Karpas-422 (cell line): ENCODE data around the gene AVL9. TPM values are rescaled to one million over a fixed set of nuclear protein-coding genes. Genes with fewer than 3 reads are reported as not detected.

Experiments
- DNase-seq: peaks from one replicate; pipeline ENCODE4 v3.0.0-alpha.2; 2015
- H2AFZ ChIP-seq: fragments of 200-600 bp; sonication (generic); 2 replicates; pipeline ENCODE4 v1.6.1; 2014; ENCODE audit warnings: antibody characterized with exemption, low read length, mixed read lengths
- H3K27ac ChIP-seq: fragments of 200-600 bp; sonication (generic); 2 replicates; pipeline ENCODE4 v1.5.1; 2014; ENCODE audit warnings: mild to moderate bottlenecking, low read length, moderate library complexity
- H3K27me3 ChIP-seq: fragments of 200-600 bp; sonication (generic); 2 replicates; pipeline ENCODE4 v1.6.1; 2014; ENCODE audit warnings: low read length, mixed read lengths
- H3K36me3 ChIP-seq: fragments of 200-600 bp; sonication (generic); 2 replicates; pipeline ENCODE4 v1.6.1; 2014; ENCODE audit warnings: low read length, mixed read lengths; ENCODE audit not compliant: insufficient read depth
- H3K4me1 ChIP-seq: fragments of 200-600 bp; sonication (generic); 2 replicates; pipeline ENCODE4 v1.6.1; 2014; ENCODE audit warnings: mild to moderate bottlenecking, low read length, mixed read lengths
- H3K4me2 ChIP-seq: fragments of 200-600 bp; sonication (generic); 2 replicates; pipeline ENCODE4 v1.6.1; 2014; ENCODE audit warnings: low read length, low read depth, mild to moderate bottlenecking; ENCODE audit not compliant: poor library complexity, severe bottlenecking
- H3K4me3 ChIP-seq: fragments of 200-600 bp; sonication (generic); 2 replicates; pipeline ENCODE4 v1.5.1; 2014; ENCODE audit warnings: mild to moderate bottlenecking, antibody characterized with exemption, low read length, mixed read lengths
- H3K79me2 ChIP-seq: fragments of 200-600 bp; sonication (generic); 2 replicates; pipeline ENCODE4 v1.6.1; 2014; ENCODE audit warnings: mild to moderate bottlenecking, low read length, mixed read lengths
- H3K9ac ChIP-seq: fragments of 200-600 bp; sonication (generic); 2 replicates; pipeline ENCODE4 v1.6.0; 2014; ENCODE audit warnings: low read length
- H3K9me2 ChIP-seq: fragments of 200-600 bp; sonication (generic), shearing (Covaris generic); replicated peaks from 2 replicates; pipeline ENCODE4 v1.6.0; 2014; ENCODE audit warnings: mild to moderate bottlenecking, low read length, moderate library complexity; ENCODE audit not compliant: insufficient read depth
- H3K9me3 ChIP-seq: fragments of 300-700, 200-600 bp; sonication (generic); 2 replicates; pipeline ENCODE4 v1.6.1; 2014; ENCODE audit warnings: low read length, mixed read lengths
- H4K20me1 ChIP-seq: fragments of 200-600 bp; sonication (generic); 2 replicates; pipeline ENCODE4 v1.6.1; 2014; ENCODE audit warnings: mild to moderate bottlenecking, antibody characterized with exemption, low read length, low read depth; ENCODE audit not compliant: insufficient read depth
- total RNA-seq: library from RNA; depleted of rRNA; stranded (reverse); fragments of >200 nt; shearing (Covaris generic); gene quantifications from 2 replicates; pipeline ENCODE4 v1.2.3, GENCODE V29; 2014; ENCODE audit warnings: low replicate concordance

Gene AVL9
- total RNA-seq, 1 experiment from 2014 or later = 41.4 TPM

- H3K4me3 ChIP-seq = no peak overlapping the region
- H4K20me1 ChIP-seq = peaks cover 3% of the 10 kb centered on the region; the same call in 1 of the 2 replicates
- H3K9ac ChIP-seq = no peak overlapping the region
- DNase-seq = no peak
- H3K9me2 ChIP-seq = no peaks in the 10 kb centered on the region; the same call in 1 of the 2 replicates
- H3K27me3 ChIP-seq = no peaks in the 10 kb centered on the region
- H3K79me2 ChIP-seq = peaks cover 95% of the 10 kb centered on the region
- no peaks in the 10 kb centered on the region for H3K9me3 ChIP-seq
- no peak overlapping the region for H3K27ac ChIP-seq
- no peak overlapping the region for H2AFZ ChIP-seq
- H3K36me3 ChIP-seq = no peaks in the 10 kb centered on the region
- no peak overlapping the region for H3K4me2 ChIP-seq
- no peaks in the 10 kb centered on the region for H3K4me1 ChIP-seq
These were observed 37.4 kb downstream of the AVL9 start for GRCh38 chr7:32532716-32533115.

GRCh38 chr7:32533276-32534029 lies 38.2 kb downstream of the AVL9 start:
- H3K9ac ChIP-seq = no peak overlapping the region
- no peaks in the 10 kb centered on the region for H3K36me3 ChIP-seq
- no peak overlapping the region for H3K4me2 ChIP-seq
- H3K9me3 ChIP-seq = no peaks in the 10 kb centered on the region
- no peak overlapping the region for H3K27ac ChIP-seq
- H4K20me1 ChIP-seq = peaks cover 3% of the 10 kb centered on the region; the same call in 1 of the 2 replicates
- DNase-seq = no peak
- no peak overlapping the region for H3K4me3 ChIP-seq
- H3K79me2 ChIP-seq = peaks cover 95% of the 10 kb centered on the region
- no peaks in the 10 kb centered on the region; the same call in 1 of the 2 replicates for H3K9me2 ChIP-seq
- no peaks in the 10 kb centered on the region for H3K4me1 ChIP-seq
- no peak overlapping the region for H2AFZ ChIP-seq
- H3K27me3 ChIP-seq = no peaks in the 10 kb centered on the region

- no peak for DNase-seq
- Histone ChIP-seq H4K20me1 (peaks cover 3% of the 10 kb centered on the region; the same call in 1 of the 2 replicates), H3K36me3 (no peaks in the 10 kb centered on the region)
These were observed 39.9 kb downstream of the AVL9 start for GRCh38 chr7:32535162-32535702.

GRCh38 chr7:32536016-32536415 lies 40.7 kb downstream of the AVL9 start:
- no peak overlapping the region for H3K4me3 ChIP-seq
- no peak overlapping the region for H3K4me2 ChIP-seq
- H3K27ac ChIP-seq = no peak overlapping the region
- no peaks in the 10 kb centered on the region; the same call in 1 of the 2 replicates for H3K9me2 ChIP-seq
- H3K9me3 ChIP-seq = no peaks in the 10 kb centered on the region
- H4K20me1 ChIP-seq = peaks cover 3% of the 10 kb centered on the region; the same call in 1 of the 2 replicates
- H3K4me1 ChIP-seq = no peaks in the 10 kb centered on the region
- no peak overlapping the region for H3K9ac ChIP-seq
- peaks cover 96% of the 10 kb centered on the region for H3K79me2 ChIP-seq
- no peaks in the 10 kb centered on the region for H3K36me3 ChIP-seq
- H3K27me3 ChIP-seq = no peaks in the 10 kb centered on the region
- no peak overlapping the region for H2AFZ ChIP-seq
- DNase-seq = no peak

More at GRCh38 chr7:32535162-32535702, 39.9 kb downstream of the AVL9 start:
- H3K9me2 ChIP-seq = no peaks in the 10 kb centered on the region; the same call in 1 of the 2 replicates
- no peak overlapping the region for H3K9ac ChIP-seq
- H3K4me1 ChIP-seq = no peaks in the 10 kb centered on the region
- H3K79me2 ChIP-seq = peaks cover 98% of the 10 kb centered on the region
- H3K9me3 ChIP-seq = no peaks in the 10 kb centered on the region
- H3K4me2 ChIP-seq = no peak overlapping the region
- H2AFZ ChIP-seq = no peak overlapping the region
- H3K4me3 ChIP-seq = no peak overlapping the region
- H3K27ac ChIP-seq = no peak overlapping the region
- H3K27me3 ChIP-seq = no peaks in the 10 kb centered on the region

- Histone ChIP-seq H3K36me3 (no peaks in the 10 kb centered on the region), H4K20me1 (peaks cover 3% of the 10 kb centered on the region; the same call in 1 of the 2 replicates), H3K9me2 (no peaks in the 10 kb centered on the region; the same call in 1 of the 2 replicates), H3K4me2 (no peak overlapping the region), H3K27ac (no peak overlapping the region), H3K27me3 (no peaks in the 10 kb centered on the region), H3K79me2 (peaks cover 94% of the 10 kb centered on the region), H3K9ac (no peak overlapping the region), H3K9me3 (no peaks in the 10 kb centered on the region), H3K4me1 (no peaks in the 10 kb centered on the region), H3K4me3 (no peak overlapping the region), H2AFZ (no peak overlapping the region)
- DNase-seq = no peak
These were observed 41.3 kb downstream of the AVL9 start for GRCh38 chr7:32536585-32536984.

GRCh38 chr7:32537760-32538159 lies 42.5 kb downstream of the AVL9 start:
- peaks cover 91% of the 10 kb centered on the region for H3K79me2 ChIP-seq
- no peak overlapping the region for H3K4me3 ChIP-seq
- no peak for DNase-seq

GRCh38 chr7:32539366-32539765 lies 44.1 kb downstream of the AVL9 start:
- Histone ChIP-seq H3K4me1 (no peaks in the 10 kb centered on the region), H3K79me2 (peaks cover 91% of the 10 kb centered on the region), H3K27me3 (no peaks in the 10 kb centered on the region), H3K9ac (no peak overlapping the region), H3K4me2 (no peak overlapping the region), H3K36me3 (no peaks in the 10 kb centered on the region), H3K9me2 (no peaks in the 10 kb centered on the region), H4K20me1 (peaks cover 3% of the 10 kb centered on the region; the same call in 1 of the 2 replicates), H2AFZ (no peak overlapping the region), H3K4me3 (no peak overlapping the region), H3K27ac (no peak overlapping the region), H3K9me3 (no peaks in the 10 kb centered on the region)
- no peak for DNase-seq

More at GRCh38 chr7:32537760-32538159, 42.5 kb downstream of the AVL9 start:
- H3K4me1 ChIP-seq = no peaks in the 10 kb centered on the region
- H3K9me3 ChIP-seq = no peaks in the 10 kb centered on the region
- H3K27ac ChIP-seq = no peak overlapping the region
- no peaks in the 10 kb centered on the region for H3K27me3 ChIP-seq
- H2AFZ ChIP-seq = no peak overlapping the region
- no peaks in the 10 kb centered on the region; the same call in 1 of the 2 replicates for H3K9me2 ChIP-seq
- H3K9ac ChIP-seq = no peak overlapping the region
- H3K4me2 ChIP-seq = no peak overlapping the region
- no peaks in the 10 kb centered on the region for H3K36me3 ChIP-seq
- peaks cover 3% of the 10 kb centered on the region; the same call in 1 of the 2 replicates for H4K20me1 ChIP-seq

- Histone ChIP-seq H3K4me1 (no peaks in the 10 kb centered on the region), H3K27me3 (no peaks in the 10 kb centered on the region), H4K20me1 (peaks cover 3% of the 10 kb centered on the region; the same call in 1 of the 2 replicates), H3K27ac (no peak overlapping the region), H3K9me3 (no peaks in the 10 kb centered on the region), H2AFZ (no peak overlapping the region), H3K79me2 (peaks cover 91% of the 10 kb centered on the region), H3K9ac (no peak overlapping the region), H3K4me2 (no peak overlapping the region), H3K4me3 (no peak overlapping the region), H3K9me2 (no peaks in the 10 kb centered on the region), H3K36me3 (no peaks in the 10 kb centered on the region)
- no peak for DNase-seq
These were observed 44.7 kb downstream of the AVL9 start for GRCh38 chr7:32539919-32540531.
